ENCODE measurements around the gene SRY.

GRCh38 chrY:2786876-2787512 is 488 bp downstream of the SRY start:
- TF ChIP-seq, protein P1, sequence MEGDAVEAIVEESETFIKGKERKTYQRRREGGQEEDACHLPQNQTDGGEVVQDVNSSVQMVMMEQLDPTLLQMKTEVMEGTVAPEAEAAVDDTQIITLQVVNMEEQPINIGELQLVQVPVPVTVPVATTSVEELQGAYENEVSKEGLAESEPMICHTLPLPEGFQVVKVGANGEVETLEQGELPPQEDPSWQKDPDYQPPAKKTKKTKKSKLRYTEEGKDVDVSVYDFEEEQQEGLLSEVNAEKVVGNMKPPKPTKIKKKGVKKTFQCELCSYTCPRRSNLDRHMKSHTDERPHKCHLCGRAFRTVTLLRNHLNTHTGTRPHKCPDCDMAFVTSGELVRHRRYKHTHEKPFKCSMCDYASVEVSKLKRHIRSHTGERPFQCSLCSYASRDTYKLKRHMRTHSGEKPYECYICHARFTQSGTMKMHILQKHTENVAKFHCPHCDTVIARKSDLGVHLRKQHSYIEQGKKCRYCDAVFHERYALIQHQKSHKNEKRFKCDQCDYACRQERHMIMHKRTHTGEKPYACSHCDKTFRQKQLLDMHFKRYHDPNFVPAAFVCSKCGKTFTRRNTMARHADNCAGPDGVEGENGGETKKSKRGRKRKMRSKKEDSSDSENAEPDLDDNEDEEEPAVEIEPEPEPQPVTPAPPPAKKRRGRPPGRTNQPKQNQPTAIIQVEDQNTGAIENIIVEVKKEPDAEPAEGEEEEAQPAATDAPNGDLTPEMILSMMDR (IDR thresholded peaks at IDR 0.05), result no peak
- TF ChIP-seq POLR2A (IDR thresholded peaks at IDR 0.05) (no peak), POLR2AphosphoS5 (IDR thresholded peaks at IDR 0.05) (no peak)
